ENCODE data around the gene COL11A1. TPM values are rescaled to one million over a fixed set of nuclear protein-coding genes. Genes with fewer than 3 reads are reported as not detected.
A peak's percentile ranks its signal among the peaks of the same experiment; 100 is the strongest.

COL11A1 gene
- total and polyA plus RNA-seq, 2 of the 4 experiments (the other 2 are of a cell fraction): 4.6 to 5.2 TPM

DNA sequence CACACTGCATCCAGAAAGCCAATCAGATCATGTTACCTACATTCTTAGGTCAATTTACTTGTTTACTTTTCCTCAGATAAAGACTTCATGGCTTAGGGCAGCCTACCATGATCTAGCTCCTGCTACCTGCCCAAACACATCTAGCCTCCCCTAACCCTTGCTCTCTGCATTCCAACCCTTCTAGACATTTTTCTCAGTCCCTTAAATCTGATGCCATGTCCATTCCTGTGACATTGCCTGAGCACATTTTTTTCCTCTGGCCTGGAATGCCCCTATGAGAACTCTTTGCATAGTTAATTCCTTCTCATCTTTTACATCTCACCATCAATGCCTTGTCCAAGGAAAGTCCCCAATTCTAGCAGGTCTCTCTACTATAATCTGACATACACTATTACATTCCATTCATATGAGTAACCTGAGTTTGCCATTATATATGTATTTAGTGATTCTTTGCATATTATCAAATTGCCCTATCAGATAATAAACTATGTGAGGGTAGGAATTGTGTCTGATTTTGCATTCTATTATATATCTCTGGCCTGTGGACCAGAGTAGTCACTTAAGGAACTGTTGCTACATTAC lies 166.9 kb downstream of the COL11A1 start:
- H3K4me3 ChIP-seq (ENCODE audit: insufficient read depth, low read depth, low read length): no peak overlapping the region
- ChIA-PET CTCF (no interaction called here), POLR2A (ENCODE audit: unreplicated experiment) (no interaction called here)
- no peak overlapping the region for H2AFZ ChIP-seq (replicated peaks; ENCODE audit: low read length, poor library complexity)
- H3K56ac ChIP-seq (ENCODE audit: extremely low read depth, insufficient read depth, low read length): no peak overlapping the region
- no peak overlapping the region for H3K14ac ChIP-seq (replicated peaks; ENCODE audit: low read depth, low read length)
- no peaks in the 10 kb centered on the region for H3K36me3 ChIP-seq (ENCODE audit: control insufficient read depth, insufficient read depth, low read length)
- no peak overlapping the region for H3K18ac ChIP-seq (ENCODE audit: low read depth, low read length)
- H4K5ac ChIP-seq (ENCODE audit: low read depth, low read length): no peak overlapping the region
- H3K4ac ChIP-seq (ENCODE audit: low read depth, low read length): no peak overlapping the region
- H4K8ac ChIP-seq (ENCODE audit: low read depth in 2 of 2, low read length in 2 of 2): no peak overlapping the region
- no peak overlapping the region for H3K9ac ChIP-seq (ENCODE audit: low read depth, low read length)
- H2AK9ac ChIP-seq (replicated peaks; ENCODE audit: low read depth, low read length, poor library complexity): no peak overlapping the region
- no peak overlapping the region for H2BK5ac ChIP-seq (ENCODE audit: low read depth, low read length, poor library complexity, severe bottlenecking)
- H4K91ac ChIP-seq (ENCODE audit: insufficient read depth, low read depth, low read length): no peak overlapping the region
- dilution Hi-C loops (cut with HindIII; ENCODE audit: low sequenced_read_pairs, unreplicated experiment) (no loop called here), in situ Hi-C loops (cut with MboI; ENCODE audit: low sequenced_read_pairs) (no loop called here), intact Hi-C loops (cut with micrococcal nuclease) (no loop called here)
- TF ChIP-seq SMC3 (IDR thresholded peaks at IDR 0.05; ENCODE audit: low read depth, low read length) (no peak), POLR2A (IDR thresholded peaks at IDR 0.05; ENCODE audit: low read depth, low read length) (no peak)
- no peak; the same call in 1 of the 2 replicates for ATAC-seq (ENCODE audit: low read depth)
- DNase-seq: peak; percentile 5
- H3K27me3 ChIP-seq (ENCODE audit: control insufficient read depth, insufficient read depth, low read length): no peaks in the 10 kb centered on the region
- 0 out of 2 replicates have a peak, but pooled peaks cover 3% of the 10 kb centered on the region for H3K9me1 ChIP-seq (ENCODE audit: insufficient read depth, low read length)
- no peak overlapping the region for H2BK15ac ChIP-seq (ENCODE audit: low read depth, low read length)
- H3K79me1 ChIP-seq (ENCODE audit: low read depth in 1 of 2, low read length in 2 of 2): no peaks in the 10 kb centered on the region
- no peak overlapping the region for H2BK20ac ChIP-seq (ENCODE audit: low read depth, low read length)
- H3K23ac ChIP-seq (ENCODE audit: low read depth, low read length): no peak overlapping the region
- H2AK5ac ChIP-seq (ENCODE audit: low read depth, low read length): no peak overlapping the region
- no peaks in the 10 kb centered on the region for H3K9me3 ChIP-seq (ENCODE audit: control insufficient read depth, insufficient read depth, low read length)
- H2BK120ac ChIP-seq (ENCODE audit: low read depth, low read length): no peak overlapping the region
- H3K4me2 ChIP-seq (ENCODE audit: low read depth, low read length): no peak overlapping the region
- H3K4me1 ChIP-seq (ENCODE audit: control insufficient read depth, insufficient read depth, low read length): peaks cover 2% of the 10 kb centered on the region; the same call in 1 of the 2 replicates
- BruUV-seq (replicated peaks): no TSS peak
- no peak overlapping the region for H3K27ac ChIP-seq (ENCODE audit: insufficient read depth, low read length)
- no peaks in the 10 kb centered on the region for H4K20me1 ChIP-seq (ENCODE audit: insufficient read depth, low read length)

All from IMR-90 (cell line).